H4 (cell line): ENCODE results near the gene ABCC9. TPM values are rescaled to one million over a fixed set of nuclear protein-coding genes. Genes with fewer than 3 reads are reported as not detected.

Source experiments
- DNase-seq: peaks from one replicate; pipeline ENCODE4 v3.0.0-alpha.2; 2015; ENCODE audit warnings: low spot score
- total RNA-seq: library from RNA; depleted of rRNA; stranded (reverse); fragments of >200 nt; shearing (Covaris generic); gene quantifications from 2 replicates; pipeline ENCODE4 v1.2.3, GENCODE V29; 2014; rRNA removed

ABCC9 gene
- total RNA-seq: 0.06 TPM in 1 of 2 replicates, not detected in the other

GRCh38 chr12:21940549-21941505, at the start of gene ABCC9:
ABCC9 (minus strand) TSS chr12:21941426; CDS start chr12:21936674, 4,752 bp downstream.
- DNase-seq: no peak

DNA sequence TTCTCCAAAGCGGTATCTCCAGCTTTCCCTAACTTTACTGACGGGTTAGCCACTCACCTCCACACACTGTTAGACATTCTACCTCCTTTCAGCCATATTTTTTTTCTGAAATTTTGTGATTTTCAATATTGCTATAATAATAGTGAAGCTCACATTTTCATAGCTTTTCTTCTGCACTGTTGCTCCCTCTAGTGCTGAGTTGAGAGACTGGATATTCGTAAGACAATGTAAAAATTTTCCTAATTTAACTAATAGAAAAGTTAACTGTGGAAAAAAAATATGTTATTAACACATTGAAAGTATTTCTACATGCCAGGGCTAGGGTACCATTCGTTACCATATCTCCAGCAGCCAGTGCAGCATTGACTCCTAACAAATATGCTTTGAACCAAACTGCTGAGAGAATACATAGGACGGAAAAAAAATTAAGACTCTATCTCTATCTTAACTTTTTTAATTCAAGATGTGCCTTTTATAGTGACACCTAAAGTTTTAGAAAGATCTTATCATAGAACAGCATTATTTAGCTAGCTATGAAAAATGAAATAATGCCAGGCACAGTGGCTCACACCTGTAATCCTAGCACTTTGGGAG, 48.7 kb upstream of the ABCC9 start:
- DNase-seq: no peak

- no peak for DNase-seq
Measured at GRCh38 chr12:21988619-21989018, 47.4 kb upstream of the ABCC9 start.

DNA sequence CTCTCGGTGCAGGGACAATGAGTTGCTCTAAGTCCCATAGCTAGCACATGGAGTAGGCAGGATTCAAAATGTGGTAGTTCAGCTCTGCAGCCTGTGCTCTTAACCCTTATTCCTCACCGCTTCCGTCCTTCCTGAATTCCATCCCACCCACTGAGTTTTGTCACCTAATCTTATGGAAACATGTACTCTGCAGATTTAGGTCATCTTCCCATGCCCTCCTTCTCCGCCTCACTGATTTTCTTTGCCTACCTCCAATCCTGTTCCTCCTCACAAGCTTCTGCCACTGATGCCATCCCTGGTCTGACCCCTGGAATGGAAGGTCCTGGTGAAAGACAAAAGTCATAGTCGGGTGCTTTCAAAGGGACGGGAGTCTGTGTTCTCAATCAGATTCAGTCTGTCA, 46.5 kb upstream of the ABCC9 start:
- no peak for DNase-seq

- DNase-seq: no peak
Measured at GRCh38 chr12:21985155-21985554, 43.9 kb upstream of the ABCC9 start.

- no peak for DNase-seq
Measured at GRCh38 chr12:21984375-21984774, 43.1 kb upstream of the ABCC9 start.

- no peak for DNase-seq
Measured at GRCh38 chr12:21983095-21983494, 41.9 kb upstream of the ABCC9 start.

GRCh38 chr12:21980544-21980943, 39.3 kb upstream of the ABCC9 start:
- DNase-seq: no peak

DNA sequence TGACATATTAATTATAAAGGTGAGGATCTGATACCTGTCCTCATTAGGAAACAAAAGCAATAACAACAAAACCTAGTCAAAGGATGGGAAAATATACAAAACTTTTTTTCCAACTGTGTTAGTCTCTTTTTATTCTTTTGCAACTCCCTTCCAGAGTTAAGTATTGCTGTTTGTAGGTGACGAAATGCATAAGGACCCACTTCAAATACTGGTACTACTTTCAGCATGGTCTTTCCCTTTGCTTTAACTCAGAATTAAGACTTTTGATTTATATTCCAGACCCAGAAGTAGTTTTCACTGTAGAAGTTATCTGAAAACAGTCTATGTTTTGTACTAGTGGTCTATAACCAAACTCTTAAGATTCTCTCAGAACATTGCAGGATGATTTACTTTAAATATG, 34.1 kb upstream of the ABCC9 start:
- DNase-seq: no peak

DNA sequence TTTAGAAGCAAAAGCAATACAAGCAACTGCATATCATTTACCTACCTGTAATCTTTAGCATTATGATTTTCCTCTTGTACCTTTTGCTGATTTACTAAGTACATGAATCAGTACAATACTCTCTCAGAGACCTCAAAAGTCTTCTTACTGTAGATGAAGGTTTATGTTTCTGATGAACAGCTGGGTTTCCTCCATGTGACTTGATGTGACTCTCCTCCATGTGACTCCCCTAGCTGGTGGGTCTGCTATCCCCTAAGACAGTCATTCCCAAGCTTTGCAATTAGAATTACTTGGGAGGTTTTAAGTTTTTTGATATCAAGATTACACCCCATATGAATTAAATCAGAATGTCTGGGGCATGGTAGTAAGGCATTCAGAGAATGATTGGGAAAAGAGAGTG, 32.0 kb upstream of the ABCC9 start:
- no peak for DNase-seq

- no peak for DNase-seq
Measured at GRCh38 chr12:21972055-21972454, 30.8 kb upstream of the ABCC9 start.

DNA sequence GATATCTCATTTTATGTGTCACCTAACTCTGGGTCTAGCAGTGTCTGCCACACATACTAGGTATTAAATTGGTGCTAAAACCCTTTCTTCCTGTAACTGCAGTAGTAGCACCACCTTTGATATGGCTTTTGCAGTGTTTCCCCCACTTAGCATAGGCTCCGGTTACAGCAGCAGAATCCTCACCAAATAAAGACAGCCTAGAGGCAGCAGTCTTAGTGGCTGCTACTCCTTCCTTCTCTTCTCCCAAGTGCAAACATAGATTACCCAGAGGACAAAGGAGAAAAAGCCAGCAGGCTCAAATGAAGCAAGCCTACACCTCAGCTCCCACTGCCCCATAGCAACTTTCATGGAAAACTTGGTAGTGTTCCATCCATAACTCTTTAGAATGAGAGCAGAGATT, 30.1 kb upstream of the ABCC9 start:
- DNase-seq: no peak

GRCh38 chr12:21962821-21963220, 21.6 kb upstream of the ABCC9 start:
- no peak for DNase-seq

DNA sequence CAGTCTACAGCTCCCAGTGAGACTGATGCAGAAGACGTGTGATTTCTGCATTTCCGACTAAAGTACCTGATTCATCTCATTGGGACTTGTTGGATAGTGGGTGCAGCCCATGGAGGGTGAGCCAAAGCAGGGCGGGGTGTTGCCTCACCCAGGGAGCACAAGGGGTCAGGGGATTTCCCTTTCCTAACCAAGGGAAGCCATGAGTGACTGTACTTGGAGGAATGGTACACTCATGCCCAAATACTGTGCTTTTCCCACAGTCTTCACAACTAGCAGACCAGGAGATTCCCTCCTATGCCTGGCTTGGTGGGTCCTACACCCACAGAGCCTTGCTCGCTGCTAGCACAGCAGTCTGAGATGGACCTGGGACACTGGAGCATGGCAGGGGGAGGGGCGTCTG, 21.0 kb upstream of the ABCC9 start:
- no peak for DNase-seq

DNA sequence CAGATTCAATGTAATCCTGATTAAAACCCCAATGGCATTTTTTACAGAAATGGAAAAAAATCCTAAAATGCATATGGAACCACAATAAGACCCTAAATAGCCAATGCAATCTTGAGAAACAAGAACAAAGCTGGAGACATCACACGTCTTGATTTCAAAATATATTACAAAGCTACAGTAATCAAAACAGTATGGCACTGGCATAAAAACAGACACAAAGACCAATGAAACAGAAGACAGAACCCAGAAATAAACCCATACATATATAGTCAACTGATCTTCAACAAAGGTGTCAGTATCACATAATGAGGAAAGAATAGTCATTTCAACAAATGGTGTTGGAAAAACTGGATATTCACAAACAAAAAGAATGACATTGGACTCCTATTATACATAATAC, 9.4 kb upstream of the ABCC9 start:
- DNase-seq: no peak

GRCh38 chr12:21949036-21949435, 7.8 kb upstream of the ABCC9 start:
- no peak for DNase-seq

GRCh38 chr12:21946983-21947382, 5.8 kb upstream of the ABCC9 start:
- DNase-seq: no peak

DNA sequence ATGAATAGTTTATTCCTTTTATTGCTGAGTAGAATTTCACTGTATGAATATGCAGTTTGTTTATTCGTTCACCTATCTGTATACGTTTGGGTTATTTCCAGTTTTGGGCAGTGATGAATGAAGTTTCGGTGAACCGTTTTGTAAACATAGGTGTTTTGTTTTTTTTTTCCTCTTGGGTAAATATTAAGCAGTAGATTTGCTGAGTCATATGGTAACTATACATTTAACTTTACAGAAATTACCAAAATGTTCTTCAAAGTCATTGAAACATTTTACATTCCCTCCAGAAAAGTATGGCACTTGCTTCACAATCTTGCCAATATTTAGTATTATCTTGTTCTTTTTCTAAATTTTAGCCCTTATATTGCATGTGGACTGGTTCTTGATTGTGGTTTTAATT, 3.8 kb upstream of the ABCC9 start:
- no peak for DNase-seq

DNA sequence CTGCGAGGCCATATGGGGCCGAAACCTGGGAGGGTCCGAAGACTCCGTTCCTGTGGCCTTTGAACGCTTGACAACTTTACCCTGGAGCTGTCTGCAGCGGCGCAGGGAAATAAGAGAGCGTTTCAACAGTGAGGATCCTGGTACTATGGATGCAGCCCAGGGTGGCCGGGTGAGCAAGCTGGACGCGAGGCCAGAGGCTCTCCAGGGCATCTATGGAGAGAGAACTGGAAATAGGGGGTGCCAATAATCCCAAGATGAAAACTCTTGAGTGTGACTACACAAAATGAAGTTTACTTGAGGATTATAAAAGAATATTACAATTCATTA, 1.1 kb upstream of the ABCC9 start:
- no peak for DNase-seq

- no peak for DNase-seq
Measured at GRCh38 chr12:21941506-21942376, 515 bp upstream of the ABCC9 start.

DNA sequence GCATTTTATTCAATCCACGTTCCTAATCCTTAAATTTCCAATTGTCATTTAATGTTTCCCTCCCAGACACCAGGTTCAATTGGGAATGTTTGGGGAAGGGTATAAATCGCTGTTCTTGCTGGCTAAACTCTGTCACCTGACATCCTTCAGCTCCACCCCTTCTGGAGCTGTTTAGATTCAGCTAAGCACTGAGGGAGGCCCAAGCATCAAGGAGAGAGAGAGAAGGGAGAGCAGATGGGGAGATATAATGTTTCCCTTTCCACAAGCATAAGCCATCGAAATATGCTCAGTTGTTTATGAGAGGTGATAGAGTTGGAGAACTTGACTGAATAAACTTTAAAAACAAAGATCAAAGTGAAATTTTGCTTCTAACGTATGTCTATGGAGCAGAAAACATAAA, 1.8 kb downstream of the ABCC9 start:
- DNase-seq: no peak

GRCh38 chr12:21938879-21939278, 2.3 kb downstream of the ABCC9 start:
- DNase-seq: no peak
